Natural killer cell (primary cell): Measurements from ENCODE around the gene TEX52. TPM values are rescaled to one million over a fixed set of nuclear protein-coding genes. Genes with fewer than 3 reads are reported as not detected.

Experiments
- ATAC-seq, 3 donors: fragments of 150-1000 bp in 2 of 3; fragments of 200-7000 bp in 1 of 3; cut with Tn5 transposase; 1 replicate in 1 of 3; 2 replicates in 2 of 3; pipeline ENCODE4 v1.10.0; 2021; ENCODE audit warnings: mild to moderate bottlenecking in 2 of 3, moderate library complexity in 2 of 3
- DNase-seq, 2 donors: peaks; one replicate each; pipeline versions ENCODE4 v3.0.0 to v3.0.0-alpha.2; 2013 to 2021; ENCODE audit warnings: mixed read lengths in 1 of 2
- H3K27ac ChIP-seq: one replicate; pipeline ENCODE4 v1.5.1; 2013; ENCODE audit warnings: mild to moderate bottlenecking, low read length
- H3K27me3 ChIP-seq: one replicate; pipeline ENCODE4 v1.6.1; 2013; ENCODE audit warnings: low read length; ENCODE audit not compliant: control insufficient read depth, insufficient read depth
- H3K36me3 ChIP-seq: one replicate; pipeline ENCODE4 v1.6.1; 2013; ENCODE audit warnings: low read length; ENCODE audit not compliant: control insufficient read depth, insufficient read depth
- H3K4me1 ChIP-seq: one replicate; pipeline ENCODE4 v1.6.1; 2013; ENCODE audit warnings: low read length; ENCODE audit not compliant: control insufficient read depth, insufficient read depth
- H3K4me3 ChIP-seq: one replicate; pipeline ENCODE4 v1.5.1; 2013; ENCODE audit warnings: low read length
- H3K9me3 ChIP-seq: one replicate; pipeline ENCODE4 v1.6.1; 2013; ENCODE audit warnings: low read length; ENCODE audit not compliant: control insufficient read depth, insufficient read depth
- H3K27ac Mint-ChIP-seq, 2 donors: one replicate each; pipeline ENCODE4 v1.8.0; 2022; ENCODE audit warnings: mild to moderate bottlenecking in 2 of 2, mixed read lengths in 2 of 2, moderate library complexity in 1 of 2
- H3K27me3 Mint-ChIP-seq, 2 donors: one replicate each; pipeline ENCODE4 v1.8.0; 2022; ENCODE audit warnings: low read depth in 2 of 2, mixed read lengths in 2 of 2
- H3K36me3 Mint-ChIP-seq: one replicate; pipeline ENCODE4 v1.8.0; 2022; ENCODE audit warnings: mixed read lengths
- H3K4me1 Mint-ChIP-seq, 2 donors: one replicate each; pipeline ENCODE4 v1.8.0; 2022; ENCODE audit warnings: mixed read lengths in 2 of 2
- H3K4me3 Mint-ChIP-seq: one replicate; pipeline ENCODE4 v1.8.0; 2022; ENCODE audit warnings: mild to moderate bottlenecking, moderate library complexity, mixed read lengths
- H3K9me3 Mint-ChIP-seq, 2 donors: one replicate each; pipeline ENCODE4 v1.8.0; 2022; ENCODE audit warnings: mixed read lengths in 2 of 2
- WGBS: methylation state at CpG from one replicate; pipeline ENCODE4 v1.1.7; 2013; ENCODE audit warnings: missing lambda C conversion rate; ENCODE audit not compliant: insufficient coverage; 5-methylcytosine and 5-hydroxymethylcytosine counted together
- intact Hi-C: fragments of 100-400 bp; cut with micrococcal nuclease; formaldehyde crosslinking; loops from one replicate; pipeline ENCODE4 v1.14.2; 2022
- total RNA-seq, 4 donors: library from RNA; stranded (reverse); fragments of 120-200 nt in 1 of 4; gene quantifications; one replicate each; pipeline versions ENCODE4 v1.2.3 to v1.2.4, GENCODE V29; 2013 to 2022
- TF ChIP-seq, protein P1 (sequence below): fragments of 200-600 bp; IDR thresholded peaks from one replicate; pipeline ENCODE4 v1.8.0; 2022; ENCODE audit warnings: antibody characterized with exemption

TEX52 gene
- total RNA-seq, 3 donors from 2014 or later (not counting 1 experiment from before 2014, with no cell fraction given): not detected

- H3K4me3 ChIP-seq: no peak overlapping the region
- Mint-ChIP-seq H3K9me3 (no peaks in the 10 kb centered on the region), H3K36me3 (peaks cover 8% of the 10 kb centered on the region), H3K4me3 (no peak overlapping the region), H3K27ac (no peak overlapping the region), H3K4me1 (no peaks in the 10 kb centered on the region), H3K27me3 (no peaks in the 10 kb centered on the region)
- TF ChIP-seq, protein P1, sequence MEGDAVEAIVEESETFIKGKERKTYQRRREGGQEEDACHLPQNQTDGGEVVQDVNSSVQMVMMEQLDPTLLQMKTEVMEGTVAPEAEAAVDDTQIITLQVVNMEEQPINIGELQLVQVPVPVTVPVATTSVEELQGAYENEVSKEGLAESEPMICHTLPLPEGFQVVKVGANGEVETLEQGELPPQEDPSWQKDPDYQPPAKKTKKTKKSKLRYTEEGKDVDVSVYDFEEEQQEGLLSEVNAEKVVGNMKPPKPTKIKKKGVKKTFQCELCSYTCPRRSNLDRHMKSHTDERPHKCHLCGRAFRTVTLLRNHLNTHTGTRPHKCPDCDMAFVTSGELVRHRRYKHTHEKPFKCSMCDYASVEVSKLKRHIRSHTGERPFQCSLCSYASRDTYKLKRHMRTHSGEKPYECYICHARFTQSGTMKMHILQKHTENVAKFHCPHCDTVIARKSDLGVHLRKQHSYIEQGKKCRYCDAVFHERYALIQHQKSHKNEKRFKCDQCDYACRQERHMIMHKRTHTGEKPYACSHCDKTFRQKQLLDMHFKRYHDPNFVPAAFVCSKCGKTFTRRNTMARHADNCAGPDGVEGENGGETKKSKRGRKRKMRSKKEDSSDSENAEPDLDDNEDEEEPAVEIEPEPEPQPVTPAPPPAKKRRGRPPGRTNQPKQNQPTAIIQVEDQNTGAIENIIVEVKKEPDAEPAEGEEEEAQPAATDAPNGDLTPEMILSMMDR: no peak
- peaks cover 12% of the 10 kb centered on the region for H3K36me3 ChIP-seq
- no peaks in the 10 kb centered on the region for H3K27me3 ChIP-seq
- intact Hi-C loops: no loop called here
- no peaks in the 10 kb centered on the region for H3K9me3 ChIP-seq
- no peak overlapping the region for H3K27ac ChIP-seq
- H3K4me1 ChIP-seq: no peaks in the 10 kb centered on the region
- WGBS: 88% methylated on average over 9 of the region's 9 CpGs
- ATAC-seq (no peak), DNase-seq (no peak)
These were observed 15.7 kb downstream of the TEX52 start for GRCh38 chr12:2841056-2841650.

DNA sequence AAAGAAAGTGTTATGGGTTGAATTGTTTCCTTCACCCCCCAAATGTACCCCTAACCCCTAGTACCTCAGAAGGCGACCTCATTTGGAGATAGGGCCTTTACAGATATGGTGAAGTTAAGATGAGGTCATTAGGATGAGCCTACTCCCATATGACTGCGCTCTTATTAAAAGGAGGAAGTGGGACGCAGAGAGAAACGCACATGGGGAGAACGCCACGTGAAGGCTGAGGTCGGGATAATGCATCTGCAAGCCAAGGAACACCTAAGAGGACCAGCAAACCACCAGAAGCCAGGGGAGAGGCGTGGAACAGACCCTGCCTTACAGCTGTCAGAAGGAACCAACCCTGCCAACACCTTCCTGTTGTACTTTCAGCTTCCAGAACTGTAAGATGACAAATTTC is 20.3 kb downstream of the TEX52 start:
- Histone ChIP-seq H3K4me3 (no peak overlapping the region), H3K4me1 (no peaks in the 10 kb centered on the region), H3K27ac (no peak overlapping the region), H3K27me3 (no peaks in the 10 kb centered on the region), H3K36me3 (peaks cover 10% of the 10 kb centered on the region), H3K9me3 (no peaks in the 10 kb centered on the region)
- TF ChIP-seq, protein P1: no peak
- ATAC-seq (no peak), DNase-seq (no peak)
- 79% methylated on average over 7 of the region's 8 CpGs for WGBS
- Mint-ChIP-seq H3K36me3 (peaks cover 8% of the 10 kb centered on the region), H3K27ac (no peak overlapping the region), H3K9me3 (no peaks in the 10 kb centered on the region), H3K4me3 (no peak overlapping the region), H3K4me1 (peaks cover 6 to 12% of the 10 kb centered on the region in 2 donors), H3K27me3 (peaks cover 0 to 2% of the 10 kb centered on the region in 2 donors)
- intact Hi-C loops: no loop called here

- Mint-ChIP-seq H3K9me3 (no peaks in the 10 kb centered on the region), H3K27ac (peak overlapping the region in 1 of 2 donors; percentile 20), H3K36me3 (peaks cover 8% of the 10 kb centered on the region), H3K4me3 (no peak overlapping the region), H3K4me1 (peaks cover 6 to 12% of the 10 kb centered on the region in 2 donors), H3K27me3 (peaks cover 0 to 2% of the 10 kb centered on the region in 2 donors)
- peaks cover 10% of the 10 kb centered on the region for H3K36me3 ChIP-seq
- no peak overlapping the region for H3K27ac ChIP-seq
- 95% methylated on average over 4 of the region's 4 CpGs for WGBS
- no peak overlapping the region for H3K4me3 ChIP-seq
- TF ChIP-seq, protein P1: no peak
- ATAC-seq (no peak), DNase-seq (no peak)
- intact Hi-C loops: no loop called here
- no peaks in the 10 kb centered on the region for H3K27me3 ChIP-seq
- no peaks in the 10 kb centered on the region for H3K4me1 ChIP-seq
- no peaks in the 10 kb centered on the region for H3K9me3 ChIP-seq
These were observed 21.0 kb downstream of the TEX52 start for GRCh38 chr12:2835691-2836403.
